GM18505 (cell line): ENCODE measurements around the gene LRRK2.

Source experiments
- ATAC-seq: cut with Tn5 transposase; IDR thresholded peaks from one replicate; pipeline ENCODE4 v1.9.1; 2021; ENCODE audit not compliant: unreplicated experiment
- POLR2A ChIP-seq: IDR thresholded peaks from 4 replicates; pipeline ENCODE4 v1.6.1; 2011; ENCODE audit warnings: borderline replicate concordance; ENCODE audit not compliant: insufficient read depth, insufficient read length; ENCODE audit errors: extremely low read depth

The LRRK2 gene

GRCh38 chr12:40225337-40225983, 663 bp downstream of the LRRK2 start:
- ATAC-seq = no peak
- no peak for TF ChIP-seq POLR2A

DNA sequence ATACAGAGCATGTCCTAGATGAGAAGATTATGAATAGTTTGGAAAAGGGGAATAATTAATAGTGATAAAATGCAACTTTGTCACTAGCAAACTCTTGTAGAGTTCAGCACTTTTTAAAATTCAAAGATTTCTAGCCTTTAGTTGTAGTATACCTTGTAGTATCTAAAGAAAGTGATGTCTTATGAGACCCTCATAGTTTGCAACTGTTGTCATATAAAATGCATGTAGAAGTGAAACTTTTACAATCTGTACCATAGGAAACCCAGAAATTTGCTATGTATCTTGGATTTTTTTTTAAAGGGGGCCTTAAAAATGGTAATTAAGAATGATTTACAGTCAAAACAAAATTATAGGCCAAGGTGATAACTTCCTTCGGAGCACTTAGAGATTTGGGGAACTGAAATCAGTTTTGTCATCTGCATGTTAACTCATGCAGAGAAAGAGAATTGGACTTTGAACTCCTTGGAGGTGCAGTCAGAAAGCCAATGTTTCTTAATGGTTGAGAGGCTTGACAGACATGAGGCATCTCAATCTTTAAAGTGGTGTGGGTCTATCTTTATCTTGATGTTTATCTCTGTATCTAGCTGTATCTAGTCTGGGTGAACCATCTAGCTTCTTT, 1.3 kb downstream of the LRRK2 start:
- peak; percentile 67 for ATAC-seq

DNA sequence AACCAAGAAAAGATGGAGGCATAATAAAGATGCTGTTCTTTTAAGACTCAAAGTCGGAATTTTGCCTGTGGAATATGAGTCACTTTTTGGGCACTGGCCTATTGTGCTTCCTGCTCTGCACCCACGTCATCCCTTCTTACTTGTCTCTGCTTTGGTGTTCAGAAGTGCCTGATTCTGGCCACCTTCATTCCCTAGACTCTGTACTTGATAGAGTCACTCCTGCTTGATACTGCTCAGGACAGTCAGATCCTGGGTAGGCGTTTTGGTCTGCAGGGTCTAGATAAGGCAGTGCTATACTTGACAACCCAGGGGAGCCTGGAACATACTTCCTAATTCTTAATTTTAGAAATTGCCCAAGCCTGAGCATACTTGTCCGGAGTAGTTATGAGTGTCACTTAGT, 1.9 kb downstream of the LRRK2 start:
- no peak for TF ChIP-seq POLR2A
- no peak for ATAC-seq

More for the DNA sequence above, 1.3 kb downstream of the LRRK2 start:
- no peak for TF ChIP-seq POLR2A

GRCh38 chr12:40227447-40227846, 2.6 kb downstream of the LRRK2 start:
- no peak for ATAC-seq

DNA sequence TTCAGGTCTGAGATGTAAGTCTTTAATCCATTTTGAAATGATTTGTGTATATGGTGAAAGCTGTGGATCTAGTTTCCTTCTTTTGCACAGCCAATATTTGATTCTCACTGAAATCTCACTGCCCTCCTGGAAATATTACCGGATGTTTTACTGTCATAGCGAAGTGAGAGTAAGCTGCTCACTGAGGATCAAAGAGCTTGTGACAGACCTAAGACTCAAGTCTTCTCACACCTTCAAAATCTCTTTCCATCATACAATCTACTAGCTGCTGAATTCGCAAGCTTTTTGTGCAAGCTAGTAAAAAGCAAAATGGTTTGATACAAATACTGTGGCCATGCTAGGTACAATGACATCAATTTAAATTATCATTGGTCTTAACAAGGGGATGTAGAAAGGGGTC, 3.9 kb downstream of the LRRK2 start:
- ATAC-seq = no peak
- no peak for TF ChIP-seq POLR2A

More at GRCh38 chr12:40227447-40227846, 2.6 kb downstream of the LRRK2 start:
- no peak for TF ChIP-seq POLR2A

- TF ChIP-seq POLR2A = no peak
Measured at GRCh38 chr12:40229690-40230651, 5.2 kb downstream of the LRRK2 start.

GRCh38 chr12:40232602-40233001, 7.8 kb downstream of the LRRK2 start:
- peak; percentile 64 for ATAC-seq
- no peak for TF ChIP-seq POLR2A

More at GRCh38 chr12:40229690-40230651, 5.2 kb downstream of the LRRK2 start:
- no peak for ATAC-seq

DNA sequence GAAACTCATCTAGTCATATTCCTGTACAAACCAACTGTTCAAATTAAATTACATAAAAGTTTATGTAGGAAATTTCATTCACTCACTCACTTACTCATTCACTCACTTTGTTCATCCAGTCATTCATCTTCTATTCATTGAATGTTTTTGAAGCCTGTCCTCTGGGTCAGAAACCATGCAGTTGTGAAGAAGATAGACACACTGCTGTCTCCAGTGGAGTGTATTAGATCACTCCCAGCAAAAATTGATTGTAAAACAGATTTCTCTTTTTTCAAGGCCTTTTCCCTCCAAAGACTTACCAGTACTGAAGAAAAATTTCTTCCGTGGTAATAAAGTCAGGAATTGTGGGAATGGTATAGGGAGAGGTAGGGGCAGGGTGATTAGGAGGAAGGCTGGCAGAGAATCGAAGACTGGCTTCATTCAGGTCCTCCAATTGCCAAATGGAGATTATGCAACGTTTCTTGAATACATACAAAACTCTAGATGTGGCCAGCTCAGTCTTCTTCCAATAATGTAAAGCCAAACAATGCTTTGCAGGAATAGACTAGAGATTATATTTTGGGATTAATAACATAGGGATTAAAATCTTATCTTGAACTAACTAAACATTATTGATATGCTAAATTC, 9.1 kb downstream of the LRRK2 start:
- no peak for ATAC-seq
- no peak for TF ChIP-seq POLR2A

DNA sequence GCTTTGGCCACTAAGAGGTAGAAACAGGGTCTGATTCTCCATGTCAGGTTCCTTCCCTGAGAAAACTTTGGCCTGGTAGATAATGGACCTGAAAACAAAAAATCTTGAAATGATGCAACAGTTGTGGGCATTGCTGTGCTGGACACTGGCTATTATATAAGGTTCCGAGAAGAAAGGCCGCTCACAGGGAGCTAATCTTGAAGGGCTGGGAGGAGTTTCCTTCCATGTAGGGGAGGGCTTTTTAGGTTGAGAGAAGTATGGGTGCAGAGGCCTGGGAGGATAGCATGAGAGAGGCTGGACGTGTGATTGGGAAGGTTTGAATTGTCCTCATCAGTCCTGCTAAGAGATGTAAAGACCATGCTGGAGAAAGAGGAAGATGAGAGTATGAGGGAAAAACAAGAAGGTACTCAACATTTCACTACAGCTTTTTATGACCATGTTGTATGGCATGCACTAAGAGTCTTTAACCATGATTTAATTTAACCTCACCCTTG, 11.6 kb downstream of the LRRK2 start:
- TF ChIP-seq POLR2A = no peak
- ATAC-seq = no peak

DNA sequence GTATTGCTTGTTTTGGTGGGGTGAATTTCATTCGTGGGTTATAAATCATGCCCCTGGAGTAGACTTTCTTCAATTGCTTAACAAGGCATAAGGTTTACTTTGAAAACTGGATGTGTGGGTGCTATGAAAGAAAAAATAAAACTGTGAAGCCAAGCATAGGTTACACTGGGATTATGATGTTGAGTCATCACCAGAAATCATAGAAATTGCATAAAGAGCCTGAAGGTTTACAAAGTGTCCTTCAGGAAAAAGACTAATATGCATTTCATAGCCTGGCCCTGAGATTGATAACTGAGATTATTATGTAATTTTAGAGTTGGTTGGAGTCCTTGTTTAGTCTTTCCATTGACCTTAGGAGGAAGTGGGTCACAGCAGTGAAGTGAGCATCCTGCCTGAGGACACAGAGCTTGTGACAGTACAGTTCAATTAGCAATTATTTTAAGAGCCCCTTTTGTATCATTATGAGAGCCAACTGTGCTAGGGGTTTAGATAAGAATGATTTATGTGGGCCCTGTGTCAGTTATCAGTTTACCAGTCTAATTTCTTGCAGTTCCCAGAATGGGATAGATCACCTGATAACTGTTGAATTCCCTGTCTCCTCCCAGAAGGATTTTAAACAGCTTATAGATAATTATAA, 13.6 kb downstream of the LRRK2 start:
- no peak for ATAC-seq
- TF ChIP-seq POLR2A = no peak

DNA sequence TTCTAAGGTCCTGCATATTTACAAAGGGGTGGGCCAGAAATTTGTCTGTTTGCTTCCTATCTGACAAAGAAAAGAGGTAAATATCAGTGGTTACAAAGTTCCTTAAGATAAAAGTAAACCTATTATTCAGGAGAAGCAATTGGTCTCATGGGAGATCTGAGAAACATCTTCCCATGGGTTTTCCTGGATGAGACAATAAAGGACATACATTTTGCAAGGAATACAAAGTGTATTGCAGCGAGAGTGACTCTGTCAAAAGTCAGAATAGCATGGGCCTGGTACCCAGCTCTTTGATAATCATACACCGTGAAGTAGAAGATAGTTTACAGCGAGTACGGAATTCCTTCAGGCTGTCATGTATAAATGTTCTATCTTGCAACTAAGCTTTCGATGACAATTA, 14.2 kb downstream of the LRRK2 start:
- no peak for TF ChIP-seq POLR2A
- ATAC-seq = no peak

DNA sequence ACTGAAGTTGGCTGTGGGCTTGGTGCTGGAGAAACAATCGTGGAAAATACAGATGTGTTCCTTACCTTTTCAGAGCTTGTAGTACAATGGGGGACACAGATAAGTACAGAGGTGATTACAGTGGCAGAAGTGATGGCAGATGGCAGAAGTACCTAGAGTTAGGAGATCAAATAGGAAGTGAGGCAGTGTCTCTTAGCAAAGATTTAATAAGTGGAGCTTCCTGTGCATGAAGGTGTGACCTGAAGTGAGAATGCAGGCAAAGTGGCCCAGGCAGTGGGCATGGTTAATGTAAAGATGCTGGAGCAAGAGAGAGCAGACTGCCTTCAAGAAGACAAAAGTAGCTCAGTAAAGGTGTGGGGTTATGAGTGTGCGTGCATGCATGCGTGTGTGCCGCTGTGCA, 16.0 kb downstream of the LRRK2 start:
- no peak for TF ChIP-seq POLR2A
- ATAC-seq = no peak
